H7 (cell line): ENCODE data around the gene FRMD6. TPM values are rescaled to one million over a fixed set of nuclear protein-coding genes. Genes with fewer than 3 reads are reported as not detected.

Source experiments
- DNase-seq: peaks from one replicate; pipeline ENCODE4 v3.0.0; 2012
- H3K27me3 ChIP-seq: 2 replicates; pipeline ENCODE4 v1.6.0; 2011; ENCODE audit warnings: mild to moderate bottlenecking, low read length; ENCODE audit not compliant: control insufficient read depth, insufficient read depth
- H3K36me3 ChIP-seq: replicated peaks from 2 replicates; pipeline ENCODE4 v1.5.1; 2011; ENCODE audit warnings: low read length; ENCODE audit not compliant: control insufficient read depth, insufficient read depth
- H3K4me3 ChIP-seq: 2 replicates; pipeline ENCODE4 v1.5.1; 2011; ENCODE audit warnings: low read depth, mild to moderate bottlenecking, control low read depth, low read length, moderate library complexity; ENCODE audit not compliant: insufficient read depth
- total RNA-seq: library from RNA; depleted of rRNA; stranded (reverse); fragments of >200 nt; shearing (Covaris generic); gene quantifications from 2 replicates; pipeline ENCODE4 v1.2.3, GENCODE V29; 2014

The FRMD6 gene
- total RNA-seq, 1 experiment from 2014 or later, result 17.4 TPM

GRCh38 chr14:51707327-51707726 is 55.6 kb downstream of the FRMD6 start:
- no peak for DNase-seq
- H3K36me3 ChIP-seq, result peaks cover 3% of the 10 kb centered on the region
- H3K4me3 ChIP-seq, result no peak overlapping the region
- no peaks in the 10 kb centered on the region for H3K27me3 ChIP-seq

- DNase-seq, result no peak
- H3K27me3 ChIP-seq, result no peaks in the 10 kb centered on the region
- peaks cover 3% of the 10 kb centered on the region for H3K36me3 ChIP-seq
- no peak overlapping the region for H3K4me3 ChIP-seq
Measured at GRCh38 chr14:51711505-51711904, 59.8 kb downstream of the FRMD6 start.

- no peak overlapping the region for H3K4me3 ChIP-seq
- H3K36me3 ChIP-seq, result peaks cover 1% of the 10 kb centered on the region; the same call in 1 of the 2 replicates
- no peaks in the 10 kb centered on the region for H3K27me3 ChIP-seq
- DNase-seq, result no peak
Measured at GRCh38 chr14:51715250-51715649, 63.5 kb downstream of the FRMD6 start.

DNA sequence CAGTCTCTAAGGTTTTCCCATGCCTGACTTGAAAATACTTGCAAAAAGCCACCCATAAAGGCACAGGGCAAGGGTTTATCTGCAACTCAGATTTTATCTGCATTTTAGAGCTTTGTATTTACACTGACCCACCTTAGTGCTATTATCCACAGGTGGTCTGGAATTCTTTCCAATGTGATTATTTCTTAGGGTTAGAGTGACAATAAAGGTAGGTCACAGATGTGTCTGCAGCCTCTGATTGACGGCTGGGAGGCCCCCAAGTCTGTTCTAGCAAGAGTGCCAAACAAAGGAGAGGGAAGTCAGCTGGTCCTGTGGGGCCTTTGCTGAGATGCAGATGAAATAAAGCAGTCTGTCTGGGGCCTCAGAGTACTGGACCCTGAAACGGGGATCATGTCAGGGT is 64.0 kb downstream of the FRMD6 start:
- H3K27me3 ChIP-seq, result no peaks in the 10 kb centered on the region
- no peak for DNase-seq
- peaks cover 1% of the 10 kb centered on the region for H3K36me3 ChIP-seq
- no peak overlapping the region for H3K4me3 ChIP-seq

GRCh38 chr14:51716610-51717009 is 64.9 kb downstream of the FRMD6 start:
- DNase-seq, result no peak
- Histone ChIP-seq H3K27me3 (no peaks in the 10 kb centered on the region), H3K36me3 (peaks cover 2% of the 10 kb centered on the region), H3K4me3 (no peak overlapping the region)

GRCh38 chr14:51717766-51718165 is 66.1 kb downstream of the FRMD6 start:
- no peak for DNase-seq
- H3K27me3 ChIP-seq, result no peaks in the 10 kb centered on the region
- no peak overlapping the region for H3K4me3 ChIP-seq
- H3K36me3 ChIP-seq, result peaks cover 3% of the 10 kb centered on the region

- H3K27me3 ChIP-seq, result no peaks in the 10 kb centered on the region
- no peak overlapping the region for H3K4me3 ChIP-seq
- H3K36me3 ChIP-seq, result peaks cover 3% of the 10 kb centered on the region
- DNase-seq, result no peak
Measured at GRCh38 chr14:51719955-51720354, 68.2 kb downstream of the FRMD6 start.

GRCh38 chr14:51723990-51724389 is 72.3 kb downstream of the FRMD6 start:
- Histone ChIP-seq H3K36me3 (peaks cover 5% of the 10 kb centered on the region), H3K27me3 (no peaks in the 10 kb centered on the region), H3K4me3 (no peak overlapping the region)
- no peak for DNase-seq

DNA sequence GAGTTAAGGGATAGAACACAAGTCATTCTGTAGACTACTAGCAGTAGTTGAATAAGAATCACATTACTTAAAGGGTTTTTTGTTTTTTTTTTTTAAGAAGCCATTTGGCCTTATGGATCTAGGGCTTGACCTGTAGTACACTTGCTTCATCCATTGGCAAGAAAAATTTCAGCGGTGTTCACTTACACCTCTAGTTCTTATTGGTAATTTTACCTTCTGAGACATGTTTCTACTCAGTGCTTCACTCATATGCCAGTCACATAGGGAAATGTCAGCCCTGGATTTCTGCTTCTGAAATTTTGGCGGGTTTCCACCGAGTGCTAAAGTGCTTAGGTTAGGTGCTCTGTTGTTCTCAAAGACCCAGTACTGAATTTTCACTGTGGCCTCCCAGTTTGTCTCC is 72.9 kb downstream of the FRMD6 start:
- no peak overlapping the region for H3K4me3 ChIP-seq
- no peak for DNase-seq
- no peaks in the 10 kb centered on the region for H3K27me3 ChIP-seq
- H3K36me3 ChIP-seq, result peaks cover 5% of the 10 kb centered on the region

DNA sequence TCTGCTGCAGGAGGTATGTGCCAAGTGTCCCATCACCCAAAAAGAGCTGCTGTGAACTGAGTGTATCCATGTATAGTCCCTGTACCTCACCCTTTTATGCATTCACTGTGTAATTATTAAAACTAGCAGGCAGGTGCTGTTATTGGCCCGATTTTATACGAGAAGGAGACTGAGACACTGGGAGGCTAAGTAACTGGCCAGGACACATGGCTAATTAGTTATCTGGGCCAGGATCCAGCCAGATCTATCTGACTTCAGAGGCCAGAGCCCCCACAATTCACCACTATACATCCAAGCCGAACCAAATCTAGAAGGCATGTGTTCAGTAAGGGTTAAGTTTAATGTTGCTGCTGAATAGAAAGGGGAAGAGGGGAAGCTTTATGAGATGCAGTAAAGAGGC is 73.4 kb downstream of the FRMD6 start:
- H3K4me3 ChIP-seq, result no peak overlapping the region
- peaks cover 5% of the 10 kb centered on the region for H3K36me3 ChIP-seq
- no peak for DNase-seq
- H3K27me3 ChIP-seq, result no peaks in the 10 kb centered on the region

DNA sequence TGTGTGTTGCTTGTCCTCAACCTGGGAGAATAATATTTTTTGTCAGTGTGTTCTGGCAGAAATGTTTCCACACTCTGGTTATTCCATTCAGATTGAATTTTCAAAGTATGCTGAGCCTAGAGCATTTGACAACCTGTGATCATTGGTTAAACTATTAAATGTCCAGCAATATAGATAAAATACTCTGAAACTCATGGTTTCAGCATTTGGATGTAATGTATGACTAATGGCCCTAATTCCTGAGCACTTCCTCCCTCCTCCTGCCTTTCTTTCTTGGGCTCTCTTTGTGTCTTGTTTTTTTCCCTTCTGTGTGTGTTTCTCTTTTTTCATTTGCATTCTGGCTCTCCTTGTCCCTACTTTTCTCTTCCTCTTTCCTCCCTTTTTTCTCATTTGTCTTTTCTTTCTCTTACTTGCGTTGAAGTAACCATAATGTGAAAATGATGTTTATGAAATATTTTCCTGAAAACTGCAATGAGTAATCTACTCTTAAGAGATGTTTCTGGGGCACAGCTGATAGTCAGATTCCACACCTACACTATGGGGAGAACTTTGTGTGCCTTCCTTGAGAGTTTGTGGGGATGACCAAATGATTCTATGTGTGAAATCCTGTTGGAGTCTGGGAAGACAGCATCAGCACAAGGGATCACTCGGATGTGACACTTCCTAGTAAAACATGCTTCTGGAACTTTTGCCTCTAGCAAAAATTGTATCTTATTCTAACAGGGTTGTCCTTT is 74.6 kb downstream of the FRMD6 start:
- H3K27me3 ChIP-seq, result no peaks in the 10 kb centered on the region
- H3K4me3 ChIP-seq, result no peak overlapping the region
- peaks cover 4% of the 10 kb centered on the region for H3K36me3 ChIP-seq
- DNase-seq, result no peak

- Histone ChIP-seq H3K36me3 (peaks cover 3% of the 10 kb centered on the region), H3K4me3 (no peak overlapping the region), H3K27me3 (no peaks in the 10 kb centered on the region)
- DNase-seq, result no peak
Measured at GRCh38 chr14:51727526-51727925, 75.8 kb downstream of the FRMD6 start.

GRCh38 chr14:51730098-51730497 is 78.4 kb downstream of the FRMD6 start:
- Histone ChIP-seq H3K36me3 (peaks cover 3% of the 10 kb centered on the region), H3K27me3 (no peaks in the 10 kb centered on the region), H3K4me3 (no peak overlapping the region)
- no peak for DNase-seq

DNA sequence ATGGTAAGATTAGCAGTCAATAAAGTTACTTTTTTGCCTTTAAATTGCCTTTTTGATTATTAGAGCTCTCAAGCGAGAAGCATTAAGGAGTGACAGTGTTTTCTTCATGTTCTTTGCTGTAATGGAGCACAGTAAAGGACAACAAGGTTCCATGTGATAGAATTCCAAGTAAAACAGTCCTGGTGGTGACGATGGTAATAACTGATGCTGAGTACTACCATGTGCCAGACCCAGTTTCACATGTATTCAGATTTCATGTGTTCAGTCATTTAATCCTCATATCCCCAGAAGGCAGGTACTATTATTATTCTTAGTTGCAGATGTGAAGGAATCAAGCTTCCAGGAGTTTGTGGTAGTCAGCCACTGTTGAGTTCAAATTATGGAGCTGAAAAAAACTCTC is 79.0 kb downstream of the FRMD6 start:
- DNase-seq, result no peak
- Histone ChIP-seq H3K36me3 (peaks cover 1% of the 10 kb centered on the region), H3K4me3 (no peak overlapping the region), H3K27me3 (no peaks in the 10 kb centered on the region)

- no peak for DNase-seq
- H3K36me3 ChIP-seq, result peaks cover 1% of the 10 kb centered on the region
- H3K4me3 ChIP-seq, result no peak overlapping the region
- H3K27me3 ChIP-seq, result no peaks in the 10 kb centered on the region
Measured at GRCh38 chr14:51732494-51733112, 80.9 kb downstream of the FRMD6 start.
